ENCODE measurements around the gene SRC. TPM values are rescaled to one million over a fixed set of nuclear protein-coding genes. Genes with fewer than 3 reads are reported as not detected.

Gene SRC
- total RNA-seq, 8 experiments from 2014 or later: 13.5 to 31.4 (median 17.7) TPM

DNA sequence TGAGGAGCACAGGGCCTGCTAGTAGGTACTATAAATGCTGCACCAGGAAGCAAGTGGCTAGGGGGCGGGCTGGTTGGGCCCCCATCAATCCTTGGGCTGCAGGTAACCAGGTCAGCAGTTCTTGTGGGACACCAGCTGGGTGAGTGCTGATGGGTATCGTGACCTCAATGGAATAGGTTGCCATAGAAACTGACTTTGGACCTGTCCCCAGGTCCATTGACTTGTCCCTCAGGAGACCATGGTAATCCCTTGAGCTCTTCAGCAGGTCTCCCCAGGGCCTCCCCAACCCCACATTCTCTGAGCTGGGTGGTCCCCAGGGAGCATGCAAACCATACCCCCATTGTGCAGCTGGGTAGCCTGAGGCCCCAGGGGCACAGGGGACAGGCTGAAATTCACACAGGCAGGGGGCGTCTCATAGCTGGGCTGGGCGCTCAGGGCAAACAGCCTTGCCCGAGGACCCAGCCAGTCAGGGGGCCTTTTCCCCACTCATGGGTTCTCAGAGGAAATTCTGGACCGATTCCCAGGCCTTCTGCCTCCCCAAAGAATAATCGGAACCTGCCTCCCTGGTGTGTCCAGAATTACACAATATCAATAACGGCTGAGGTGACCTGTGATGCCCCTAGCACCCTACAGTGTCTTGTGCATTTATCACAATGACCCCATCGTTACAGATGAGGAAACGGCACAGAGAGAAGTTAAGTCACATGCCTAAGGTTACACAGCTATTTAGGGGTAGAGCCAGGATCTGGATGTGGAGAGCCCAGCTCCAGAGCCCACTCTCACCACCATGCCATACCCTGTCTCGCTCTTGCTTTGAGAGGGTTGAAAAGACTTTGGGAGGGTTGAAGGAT lies 35.9 kb downstream of the SRC start:
- 81 to 100% (median 93%) methylated on average over 1 to 9 of the region's 11 CpGs; no CpG with 5 or more reads in 3 of the 10 experiments for WGBS, 10 experiments

DNA sequence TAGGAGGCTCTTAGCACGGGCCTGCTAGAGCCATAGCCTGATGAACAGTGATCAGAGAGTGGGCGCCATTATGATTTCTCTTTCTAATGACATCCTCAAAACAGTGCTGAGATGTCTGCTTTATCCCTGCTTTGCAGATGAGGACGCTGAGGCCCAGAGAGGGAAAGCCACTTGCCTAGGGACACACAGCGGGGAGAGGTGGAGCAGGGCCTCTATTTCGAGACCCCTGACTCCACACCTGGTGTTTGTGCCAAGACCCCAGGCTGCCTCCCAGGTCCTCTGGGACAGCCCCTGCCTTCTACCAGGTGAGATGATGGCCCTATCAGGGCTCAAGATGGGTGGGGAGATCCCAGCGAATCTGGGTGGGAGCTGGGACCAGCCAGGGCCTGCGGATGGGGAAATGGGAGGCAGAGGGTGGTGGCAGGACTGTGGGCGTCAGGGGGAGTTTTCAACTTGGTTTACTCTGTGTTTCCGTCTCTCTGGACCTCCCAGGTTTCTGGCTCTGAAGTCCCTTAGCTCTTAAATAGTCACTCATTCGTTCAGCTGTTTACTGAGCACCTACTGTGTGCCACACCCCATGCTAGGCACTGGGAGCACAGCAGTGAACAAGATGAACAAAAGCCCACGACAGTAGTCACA lies 36.7 kb downstream of the SRC start:
- ATAC-seq (replicated peaks in 6 of 8): no peak
- Histone ChIP-seq H3K27ac (no peak overlapping the region), H3K4me3 (no peak overlapping the region), H3K4me1 (replicated peaks in 1 of 2) (peaks cover 0 to 3% of the 10 kb centered on the region in 2 donors)
- 31 to 93% (median 88%) methylated on average over 2 to 7 of the region's 11 CpGs; no CpG with 5 or more reads in 3 of the 10 experiments for WGBS, 10 experiments
- in situ Hi-C loops (cut with MboI; ENCODE audit: low pct_unique_long_range_greater_than_20kb in 2 of 9, low sequenced_read_pairs in 9 of 9, unreplicated experiment in 9 of 9): loop anchor here in 2 of 9 experiments (10.0 to 25.0 kb wide), 3 partner anchors 95 to 155 kb away; partner anchors contain the start of genes MANBAL (in 2 of the 2) and BLCAP (in 1 of the 2)

More for the DNA sequence above, 35.9 kb downstream of the SRC start:
- Histone ChIP-seq H3K4me3 (no peak overlapping the region), H3K4me1 (replicated peaks in 1 of 2) (peaks cover 0 to 3% of the 10 kb centered on the region in 2 donors), H3K27ac (no peak overlapping the region)
- ATAC-seq (replicated peaks in 6 of 8): no peak
- in situ Hi-C loops (cut with MboI; ENCODE audit: low pct_unique_long_range_greater_than_20kb in 2 of 9, low sequenced_read_pairs in 9 of 9, unreplicated experiment in 9 of 9): loop anchor here in 2 of 9 experiments (10.0 to 25.0 kb wide), 3 partner anchors 95 to 155 kb away; partner anchors contain the start of genes MANBAL (in 2 of the 2) and BLCAP (in 1 of the 2)

DNA sequence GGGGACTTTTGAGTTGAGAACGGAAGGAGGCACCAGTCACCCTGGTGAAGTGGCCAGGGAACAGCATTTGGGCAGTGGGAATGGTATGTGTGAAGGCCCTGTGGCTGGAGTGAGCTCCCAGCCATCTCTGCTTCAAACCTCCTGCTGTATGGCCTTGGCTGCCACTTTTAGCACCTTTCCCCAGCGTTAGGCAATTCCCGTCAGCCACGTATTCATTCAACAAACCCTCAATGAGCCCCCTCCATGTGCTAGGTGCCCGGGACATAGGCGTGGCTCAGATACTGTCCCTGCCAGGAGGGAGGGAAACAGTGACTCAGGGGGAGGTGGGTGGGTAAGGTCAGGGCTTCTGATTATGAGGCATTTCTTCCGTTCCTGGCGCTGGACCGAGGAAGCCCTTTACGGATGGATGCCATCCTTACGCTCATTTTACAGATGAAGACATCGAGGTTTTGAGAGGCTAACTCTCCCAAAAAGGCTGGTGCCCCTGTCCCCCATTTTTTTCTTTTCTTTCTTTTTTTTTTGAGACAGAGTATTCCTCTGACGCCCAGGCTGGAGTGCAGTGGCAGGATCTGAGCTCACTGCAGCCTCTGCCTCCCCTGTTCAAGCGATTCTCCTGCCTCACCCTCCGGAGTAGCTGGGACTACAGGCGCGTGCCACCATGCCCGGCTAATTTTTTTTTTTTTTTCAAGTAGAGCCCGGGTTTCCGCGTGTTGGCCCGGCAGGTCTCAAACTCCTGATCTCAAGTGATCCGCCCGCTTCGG lies 37.5 kb downstream of the SRC start:
- WGBS, 10 experiments: 28 to 100% (median 89%) methylated on average over 1 to 14 of the region's 25 CpGs; no CpG with 5 or more reads in 2 of the 10 experiments
- in situ Hi-C loops (cut with MboI; ENCODE audit: low pct_unique_long_range_greater_than_20kb in 2 of 9, low sequenced_read_pairs in 9 of 9, unreplicated experiment in 9 of 9): loop anchor here in 2 of 9 experiments (10.0 to 25.0 kb wide), 3 partner anchors 96 to 154 kb away; partner anchors contain the start of genes MANBAL (in 2 of the 2) and BLCAP (in 1 of the 2)
- ATAC-seq (replicated peaks in 6 of 8): peak in 1 of 8 experiments; percentile 25
- Histone ChIP-seq H3K4me1 (replicated peaks in 1 of 2) (peaks cover 0 to 3% of the 10 kb centered on the region in 2 donors), H3K27ac (no peak overlapping the region), H3K4me3 (no peak overlapping the region)

DNA sequence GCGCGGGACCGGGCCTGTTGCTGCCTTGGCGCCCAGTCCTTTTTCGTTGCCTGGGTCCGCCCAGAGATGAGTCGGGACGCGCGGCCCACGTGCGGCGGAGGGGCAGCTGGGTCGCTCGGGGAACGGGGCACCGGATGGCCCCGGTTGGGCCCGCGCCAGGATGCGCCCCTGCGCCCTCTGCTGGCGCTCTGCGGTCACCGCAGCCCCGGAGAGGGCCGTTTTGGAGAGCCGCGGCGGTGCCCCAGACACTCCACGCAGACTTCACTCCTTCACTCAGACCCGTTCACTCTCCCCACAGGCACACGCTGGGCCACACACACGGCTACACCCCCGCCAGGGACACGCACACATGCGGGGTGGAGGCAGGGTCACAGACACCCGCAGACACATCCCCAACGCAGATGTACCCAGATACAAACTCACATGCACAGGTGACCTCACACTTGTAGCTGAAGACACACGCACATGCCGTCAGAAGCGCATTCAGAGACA lies 38.8 kb downstream of the SRC start:
- H3K4me1 ChIP-seq (replicated peaks in 1 of 2): peaks cover 0 to 3% of the 10 kb centered on the region in 2 donors
- peak; percentile 73 to 92 (median 88) for ATAC-seq (replicated peaks in 6 of 8)
- WGBS, 10 experiments: 39 to 44% methylated on average over 4 to 15 of the region's 42 CpGs; no CpG with 5 or more reads in 8 of the 10 experiments
- no peak overlapping the region for H3K27ac ChIP-seq
- H3K4me3 ChIP-seq: no peak overlapping the region
- in situ Hi-C loops (cut with MboI; ENCODE audit: low pct_unique_long_range_greater_than_20kb in 2 of 9, low sequenced_read_pairs in 9 of 9, unreplicated experiment in 9 of 9): loop anchor here in 2 of 9 experiments (10.0 to 25.0 kb wide), 3 partner anchors 97 to 153 kb away; partner anchors contain the start of genes MANBAL (in 2 of the 2) and BLCAP (in 1 of the 2)

GRCh38 chr20:37385176-37385575 lies 39.2 kb downstream of the SRC start:
- Histone ChIP-seq H3K27ac (no peak overlapping the region), H3K4me1 (replicated peaks in 1 of 2) (peaks cover 0 to 3% of the 10 kb centered on the region in 2 donors), H3K4me3 (no peak overlapping the region)
- 85 to 100% (median 99%) methylated on average over 1 to 10 of the region's 17 CpGs; no CpG with 5 or more reads in 4 of the 10 experiments for WGBS, 10 experiments
- peak in 4 of 8 experiments; percentile 6 to 15 (median 9) for ATAC-seq (replicated peaks in 6 of 8)
- in situ Hi-C loops (cut with MboI; ENCODE audit: low pct_unique_long_range_greater_than_20kb in 2 of 9, low sequenced_read_pairs in 9 of 9, unreplicated experiment in 9 of 9): loop anchor here in 2 of 9 experiments (10.0 to 25.0 kb wide), 3 partner anchors 98 to 152 kb away; partner anchors contain the start of genes MANBAL (in 2 of the 2) and BLCAP (in 1 of the 2)

DNA sequence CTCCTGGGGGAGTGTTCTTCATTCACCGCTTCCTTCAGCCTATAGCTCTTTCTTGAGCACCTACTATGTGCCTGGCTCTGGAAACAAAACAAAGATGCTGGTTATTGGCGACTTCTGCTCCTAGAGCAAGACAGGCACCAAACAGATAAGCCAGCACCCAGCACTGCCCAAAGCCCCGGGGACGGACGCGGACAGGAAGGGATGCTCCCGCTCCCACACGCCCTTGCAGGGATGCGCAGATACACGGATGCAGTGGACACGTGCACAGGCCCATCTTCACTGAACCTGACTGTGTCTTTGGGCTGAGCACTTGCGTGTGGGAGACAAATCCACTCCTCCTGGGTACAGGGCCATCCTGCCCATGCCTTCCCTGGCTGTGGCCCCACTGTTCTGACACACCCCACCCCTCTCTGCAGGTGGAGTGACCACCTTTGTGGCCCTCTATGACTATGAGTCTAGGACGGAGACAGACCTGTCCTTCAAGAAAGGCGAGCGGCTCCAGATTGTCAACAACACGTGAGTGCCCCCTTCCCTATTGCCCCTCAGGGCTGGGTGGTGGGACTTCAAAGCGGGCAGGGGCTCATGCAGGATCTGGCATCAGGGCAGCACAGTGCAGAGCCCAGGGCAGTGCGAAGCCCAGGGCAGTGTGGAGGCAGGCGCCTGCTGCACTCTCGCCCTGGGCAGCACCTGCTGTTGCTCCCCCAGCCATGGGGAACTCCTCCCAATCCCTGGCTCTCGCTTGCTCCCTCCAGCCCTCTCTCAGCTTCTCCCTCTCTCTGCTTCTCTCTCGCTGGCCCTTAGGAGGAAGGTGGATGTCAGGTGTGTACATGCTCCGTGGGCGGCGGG lies 39.9 kb downstream of the SRC start:
- WGBS, 10 experiments: 80 to 100% (median 100%) methylated on average over 1 to 5 of the region's 25 CpGs; no CpG with 5 or more reads in 2 of the 10 experiments
- in situ Hi-C loops (cut with MboI; ENCODE audit: low pct_unique_long_range_greater_than_20kb in 2 of 9, low sequenced_read_pairs in 9 of 9, unreplicated experiment in 9 of 9): loop anchor here in 2 of 9 experiments (10.0 to 25.0 kb wide), 3 partner anchors 99 to 151 kb away; partner anchors contain the start of genes MANBAL (in 2 of the 2) and BLCAP (in 1 of the 2)
- ATAC-seq (replicated peaks in 6 of 8): no peak
- Histone ChIP-seq H3K27ac (no peak overlapping the region), H3K4me1 (replicated peaks in 1 of 2) (peaks cover under 1 to 3% of the 10 kb centered on the region in 2 donors), H3K4me3 (no peak overlapping the region)

DNA sequence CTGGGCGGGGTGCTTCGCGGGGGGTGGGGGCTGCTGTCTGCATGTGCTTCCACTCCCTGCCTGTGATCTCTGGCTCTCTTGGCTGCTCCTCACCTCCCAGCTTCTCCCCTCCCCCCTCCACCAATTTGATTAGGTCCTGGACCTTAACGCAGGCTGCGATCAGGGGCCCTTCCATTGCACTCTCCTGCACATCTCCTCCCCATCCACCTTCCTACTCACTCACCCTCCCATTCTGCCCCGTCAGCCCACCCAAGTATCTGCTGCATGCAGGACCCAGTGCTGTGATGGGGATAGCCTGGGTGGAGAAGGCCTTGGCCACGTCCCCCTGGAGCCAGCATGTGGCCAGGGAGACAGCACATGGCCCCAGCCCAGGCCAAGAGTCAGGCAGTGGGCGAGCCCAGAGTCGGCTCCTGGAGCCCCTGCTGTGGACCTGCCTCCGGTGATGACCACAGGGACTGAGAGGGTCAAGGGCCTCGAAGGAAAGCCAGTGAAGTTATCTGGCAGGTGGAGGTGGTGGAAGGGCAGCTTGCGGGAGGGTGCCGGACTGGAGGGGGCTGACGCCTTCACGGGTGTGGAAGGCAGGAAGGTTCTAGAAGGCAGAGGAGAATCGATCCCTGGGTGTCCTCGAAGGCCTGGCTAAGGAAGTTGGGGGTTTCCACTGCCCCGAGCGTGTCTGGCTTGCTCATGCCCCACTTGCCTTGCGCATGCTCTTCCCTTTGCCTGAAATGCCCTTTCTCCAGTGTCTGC lies 40.7 kb downstream of the SRC start:
- H3K4me1 ChIP-seq (replicated peaks in 1 of 2): peaks cover 3 to 5% of the 10 kb centered on the region in 2 donors
- H3K27ac ChIP-seq: no peak overlapping the region
- in situ Hi-C loops (cut with MboI; ENCODE audit: low pct_unique_long_range_greater_than_20kb in 2 of 9, low sequenced_read_pairs in 9 of 9, unreplicated experiment in 9 of 9): loop anchor here in 2 of 9 experiments (10.0 to 25.0 kb wide), 3 partner anchors 99 to 151 kb away; partner anchors contain the start of genes MANBAL (in 2 of the 2) and BLCAP (in 1 of the 2)
- no peak for ATAC-seq (replicated peaks in 6 of 8)
- WGBS, 10 experiments: 81 to 100% (median 89%) methylated on average over 1 to 6 of the region's 20 CpGs; no CpG with 5 or more reads in 5 of the 10 experiments
- H3K4me3 ChIP-seq: no peak overlapping the region

DNA sequence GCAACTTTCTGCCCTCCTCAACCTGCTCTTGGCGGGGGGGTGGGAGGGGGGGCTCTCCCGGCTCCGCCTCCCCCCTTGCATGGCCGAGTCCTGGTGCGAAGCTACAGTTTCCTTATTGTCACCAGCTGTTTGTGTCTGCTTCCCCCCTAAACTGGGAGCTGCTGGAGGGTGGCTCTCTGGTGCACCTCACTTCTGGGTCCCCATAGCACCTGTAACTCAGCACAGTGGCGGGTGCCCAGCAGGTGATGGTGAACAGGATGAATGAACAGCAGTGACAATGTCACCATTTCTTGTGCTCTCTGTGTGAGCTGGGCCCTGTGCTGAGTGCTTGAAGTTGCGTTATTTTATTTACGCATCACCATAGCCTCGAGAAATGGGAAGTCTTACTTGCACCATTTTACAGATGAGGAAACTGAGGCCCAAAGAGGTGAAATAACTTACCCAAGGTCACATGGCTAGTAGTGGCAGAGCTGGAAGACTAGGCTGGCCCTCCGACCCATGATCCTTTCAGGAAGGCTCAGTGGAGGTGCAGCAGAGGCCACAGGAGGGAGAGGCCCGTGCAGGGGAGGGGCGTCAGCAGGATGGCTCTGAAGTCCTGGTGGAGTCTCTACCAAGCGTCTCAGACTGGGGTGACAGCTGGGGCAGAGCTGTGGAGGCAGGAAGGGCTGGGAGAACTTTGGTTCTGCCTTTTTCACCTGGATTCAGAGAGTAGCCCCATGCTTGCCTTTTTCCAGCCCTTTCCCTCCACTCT lies 41.8 kb downstream of the SRC start:
- ATAC-seq (replicated peaks in 6 of 8): no peak
- in situ Hi-C loops (cut with MboI; ENCODE audit: low pct_unique_long_range_greater_than_20kb in 2 of 9, low sequenced_read_pairs in 9 of 9, unreplicated experiment in 9 of 9): loop anchor here in 2 of 9 experiments (10.0 to 25.0 kb wide), 3 partner anchors 100 to 150 kb away; partner anchors contain the start of genes MANBAL (in 2 of the 2) and BLCAP (in 1 of the 2)
- Histone ChIP-seq H3K4me3 (no peak overlapping the region), H3K4me1 (replicated peaks in 1 of 2) (peaks cover 3 to 5% of the 10 kb centered on the region in 2 donors), H3K27ac (no peak overlapping the region)
- WGBS, 10 experiments: 60 to 100% (median 96%) methylated on average over 1 to 7 of the region's 13 CpGs; no CpG with 5 or more reads in 3 of the 10 experiments

DNA sequence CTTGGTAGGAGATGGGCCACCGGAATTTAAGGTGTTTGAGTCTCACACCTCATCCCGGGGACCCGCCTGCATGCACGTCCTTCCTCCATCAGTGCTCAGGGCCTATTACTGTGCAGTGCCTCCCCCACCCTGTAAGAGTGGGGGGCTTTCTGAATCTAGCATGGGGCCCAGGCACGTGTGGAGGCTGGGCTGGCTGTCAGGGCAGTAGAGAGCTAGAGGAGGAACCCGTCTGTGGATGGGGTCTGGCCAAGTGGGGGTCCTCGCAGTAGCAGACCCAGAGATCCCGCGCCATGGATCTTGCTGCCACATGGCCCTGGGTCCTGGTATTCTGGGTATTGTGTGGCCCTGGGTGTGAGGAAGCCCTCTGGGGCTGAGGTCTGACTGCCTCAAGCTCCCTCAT lies 42.9 kb downstream of the SRC start:
- no peak for ATAC-seq (replicated peaks in 6 of 8)
- WGBS, 10 experiments: no CpG with 5 or more reads among the region's 9 CpGs
- H3K27ac ChIP-seq: no peak overlapping the region
- in situ Hi-C loops (cut with MboI; ENCODE audit: low pct_unique_long_range_greater_than_20kb in 2 of 9, low sequenced_read_pairs in 9 of 9, unreplicated experiment in 9 of 9): loop anchor here in 2 of 9 experiments (10.0 to 25.0 kb wide), 3 partner anchors 102 to 148 kb away; partner anchors contain the start of genes MANBAL (in 2 of the 2) and BLCAP (in 1 of the 2)
- no peak overlapping the region for H3K4me3 ChIP-seq
- peaks cover 3 to 8% of the 10 kb centered on the region in 2 donors for H3K4me1 ChIP-seq (replicated peaks in 1 of 2)

DNA sequence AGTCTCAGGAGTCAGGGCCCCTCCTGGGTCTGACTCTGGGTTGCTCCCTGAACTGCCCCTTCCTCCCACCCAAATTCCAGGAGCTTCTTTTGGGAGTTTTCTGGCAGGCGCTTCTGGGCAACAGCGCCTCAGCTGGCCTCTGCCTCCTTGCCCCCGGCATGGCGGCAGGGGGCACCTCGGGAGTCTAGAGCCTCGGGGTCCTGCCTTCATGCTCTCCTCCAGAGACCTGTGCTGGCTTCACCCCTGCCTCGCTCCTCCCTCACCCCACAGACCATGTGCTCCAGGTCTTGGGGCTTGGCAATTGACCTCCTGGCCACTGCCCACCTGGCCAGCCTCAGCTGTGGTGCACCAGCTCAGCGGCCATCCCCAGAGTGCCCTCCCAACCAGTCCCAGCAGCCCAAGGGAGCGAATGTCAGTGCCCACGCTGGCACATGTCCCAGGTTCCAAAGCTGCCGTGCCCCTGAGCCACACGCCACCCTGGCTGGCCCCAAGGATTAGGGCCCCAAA lies 43.4 kb downstream of the SRC start:
- Histone ChIP-seq H3K4me3 (no peak overlapping the region), H3K27ac (no peak overlapping the region), H3K4me1 (replicated peaks in 1 of 2) (peaks cover 7 to 10% of the 10 kb centered on the region in 2 donors)
- no peak for ATAC-seq (replicated peaks in 6 of 8)
- 100% methylated on average over 1 of the region's 12 CpGs; no CpG with 5 or more reads in 9 of the 10 experiments for whole genome bisulfite sequencing, 10 experiments
- in situ Hi-C loops (cut with MboI; ENCODE audit: low pct_unique_long_range_greater_than_20kb in 2 of 9, low sequenced_read_pairs in 9 of 9, unreplicated experiment in 9 of 9): loop anchor here in 2 of 9 experiments (10.0 to 25.0 kb wide), 3 partner anchors 102 to 148 kb away; partner anchors contain the start of genes MANBAL (in 2 of the 2) and BLCAP (in 1 of the 2)

All from motor neuron (in vitro differentiated cells).